Central memory CD8-positive, alpha-beta T cell (primary cell): Measurements from ENCODE around the gene PCGF3.
"Not testable (repeated sequence)": the region's sequence is repeated elsewhere in the genome, so short reads cannot be mapped to it uniquely, and the experiment has no call there.

Experiments used
- ATAC-seq: fragments of 150-1000 bp; cut with Tn5 transposase; replicated peaks from 2 replicates; pipeline ENCODE4 v1.10.0; 2022; ENCODE audit warnings: mild to moderate bottlenecking, moderate FRiP score, moderate number of reproducible peaks; ENCODE audit not compliant: poor library complexity, severe bottlenecking; ENCODE audit errors: extremely low read depth
- DNase-seq, 2 donors: peaks; one replicate each; pipeline ENCODE4 v3.0.0; 2021; ENCODE audit warnings: low spot score in 2 of 2
- H3K27ac Mint-ChIP-seq: one replicate; pipeline ENCODE4 v1.8.0; 2022; ENCODE audit warnings: low read depth, mild to moderate bottlenecking, moderate library complexity, mixed read lengths
- H3K27me3 Mint-ChIP-seq: one replicate; pipeline ENCODE4 v1.8.0; 2022; ENCODE audit warnings: mixed read lengths
- H3K36me3 Mint-ChIP-seq: one replicate; pipeline ENCODE4 v1.8.0; 2022; ENCODE audit warnings: mild to moderate bottlenecking, moderate library complexity, mixed read lengths; ENCODE audit not compliant: insufficient read depth
- H3K4me1 Mint-ChIP-seq: one replicate; pipeline ENCODE4 v1.8.0; 2022; ENCODE audit warnings: mixed read lengths
- H3K4me3 Mint-ChIP-seq: one replicate; pipeline ENCODE4 v1.8.0; 2022; ENCODE audit warnings: mild to moderate bottlenecking, moderate library complexity, mixed read lengths
- H3K9me3 Mint-ChIP-seq: one replicate; pipeline ENCODE4 v1.8.0; 2022; ENCODE audit warnings: mixed read lengths

The PCGF3 gene

GRCh38 chr4:663438-664428 lies 41.9 kb upstream of the PCGF3 start:
- Mint-ChIP-seq H3K4me1 (peaks cover 5% of the 10 kb centered on the region), H3K27ac (peak overlapping the region; percentile 57), H3K27me3 (no peaks in the 10 kb centered on the region), H3K4me3 (peak overlapping the region; percentile 80), H3K9me3 (no peaks in the 10 kb centered on the region), H3K36me3 (peaks cover 2% of the 10 kb centered on the region)
- DNase-seq: peak; percentile 53 to 58
- ATAC-seq: peak; percentile 88

DNA sequence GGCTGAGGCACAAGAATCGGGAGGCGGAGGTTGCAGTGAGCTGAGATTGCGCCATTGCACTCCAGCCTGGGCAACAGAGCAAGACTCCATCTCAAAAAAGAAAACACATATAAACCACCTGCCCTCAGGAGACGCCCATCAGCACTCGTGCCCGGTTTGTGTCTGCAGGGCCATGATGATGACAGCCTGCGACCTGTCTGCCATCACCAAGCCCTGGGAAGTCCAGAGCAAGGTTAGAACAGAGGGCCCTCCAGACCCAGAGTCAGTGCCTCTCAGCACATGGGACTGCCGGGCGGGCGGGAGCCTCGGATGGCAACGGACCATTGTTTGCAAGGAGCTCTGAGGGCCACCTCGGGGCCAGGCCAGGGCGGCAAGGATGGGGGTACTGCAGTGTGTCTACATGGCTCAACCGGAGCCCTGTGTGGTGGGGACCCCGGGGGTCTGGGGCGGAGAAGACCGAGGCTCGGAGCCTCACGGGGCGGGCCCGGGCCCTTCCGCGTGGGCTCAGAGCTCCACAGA lies 40.9 kb upstream of the PCGF3 start:
- no peak overlapping the region for H3K27ac Mint-ChIP-seq
- no peak for ATAC-seq
- H3K9me3 Mint-ChIP-seq: no peaks in the 10 kb centered on the region
- H3K4me3 Mint-ChIP-seq: peak overlapping the region; percentile 80
- H3K4me1 Mint-ChIP-seq: peaks cover 5% of the 10 kb centered on the region
- no peak for DNase-seq
- H3K27me3 Mint-ChIP-seq: no peaks in the 10 kb centered on the region
- H3K36me3 Mint-ChIP-seq: peaks cover 2% of the 10 kb centered on the region

- Mint-ChIP-seq H3K9me3 (no peaks in the 10 kb centered on the region), H3K4me1 (peaks cover 5% of the 10 kb centered on the region), H3K36me3 (peaks cover 2% of the 10 kb centered on the region), H3K27ac (peak overlapping the region; percentile 49), H3K4me3 (peak overlapping the region; percentile 80), H3K27me3 (no peaks in the 10 kb centered on the region)
- DNase-seq: no peak
- no peak for ATAC-seq
Observed at GRCh38 chr4:665381-665750, 40.3 kb upstream of the PCGF3 start.

- Mint-ChIP-seq H3K27me3 (no peaks in the 10 kb centered on the region), H3K9me3 (no peaks in the 10 kb centered on the region)
Observed at GRCh38 chr4:665751-666435, 39.7 kb upstream of the PCGF3 start.

DNA sequence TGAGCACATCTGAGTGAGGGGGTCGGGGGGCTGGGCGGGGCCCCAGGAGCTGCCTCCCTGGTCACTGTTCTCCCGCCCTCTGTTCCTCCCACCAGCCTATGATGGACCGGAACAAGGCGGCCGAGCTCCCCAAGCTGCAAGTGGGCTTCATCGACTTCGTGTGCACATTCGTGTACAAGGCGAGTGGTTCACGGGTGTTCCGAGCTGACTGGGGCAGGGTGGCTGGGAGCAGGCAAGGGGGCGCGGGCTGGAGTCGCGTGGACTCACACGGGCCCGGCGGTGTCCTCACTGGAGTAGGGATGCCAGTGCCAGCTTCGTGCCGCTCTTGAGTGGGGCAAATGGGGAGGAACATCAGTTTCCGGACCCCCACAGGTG lies 39.2 kb upstream of the PCGF3 start:
- Mint-ChIP-seq H3K27ac (no peak overlapping the region), H3K4me3 (no peak overlapping the region), H3K36me3 (peaks cover 4% of the 10 kb centered on the region), H3K27me3 (no peaks in the 10 kb centered on the region), H3K9me3 (no peaks in the 10 kb centered on the region), H3K4me1 (peaks cover 5% of the 10 kb centered on the region)
- DNase-seq (no peak), ATAC-seq (no peak)

More at GRCh38 chr4:665751-666435, 39.7 kb upstream of the PCGF3 start:
- ATAC-seq (no peak), DNase-seq (no peak)
- H3K36me3 Mint-ChIP-seq: peaks cover 4% of the 10 kb centered on the region
- peaks cover 5% of the 10 kb centered on the region for H3K4me1 Mint-ChIP-seq
- no peak overlapping the region for H3K4me3 Mint-ChIP-seq
- H3K27ac Mint-ChIP-seq: peak overlapping the region; percentile 49

DNA sequence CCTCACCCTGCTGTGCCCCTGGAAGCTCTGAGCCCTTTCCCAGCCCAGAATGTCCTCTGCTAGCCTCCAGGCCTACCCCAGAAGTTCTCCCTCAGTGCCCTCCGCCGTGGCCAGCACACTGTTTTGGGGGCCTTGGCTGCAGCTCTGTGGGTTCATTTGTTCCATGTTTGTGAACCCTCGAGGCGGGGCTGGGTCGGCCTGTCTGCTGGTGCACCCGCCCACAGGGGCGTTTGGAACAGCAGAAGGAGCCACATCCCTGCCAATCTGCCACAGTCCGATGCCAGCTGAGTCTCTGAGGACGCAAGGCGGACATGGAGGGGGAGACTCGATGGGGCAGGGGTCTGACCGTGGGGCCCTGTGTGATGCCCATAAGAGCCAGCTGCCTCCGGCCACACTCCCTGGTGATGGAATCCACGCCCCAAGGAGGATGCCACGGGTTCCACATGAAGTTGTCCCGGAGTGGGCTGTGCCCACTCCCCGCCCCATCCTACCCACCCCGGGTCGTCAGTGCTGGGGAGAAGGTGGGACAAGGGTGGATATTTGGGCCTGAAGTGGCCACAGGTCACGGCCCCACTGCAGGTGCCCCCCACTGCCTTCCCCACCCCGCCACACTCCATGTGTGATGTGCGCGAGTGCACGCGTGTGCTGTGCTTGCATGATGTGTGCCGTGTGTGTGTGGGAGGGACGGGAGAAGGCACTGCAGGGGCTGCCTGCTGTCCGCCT lies 38.6 kb upstream of the PCGF3 start:
- H3K27ac Mint-ChIP-seq: no peak overlapping the region
- peaks cover 5% of the 10 kb centered on the region for H3K36me3 Mint-ChIP-seq
- H3K27me3 Mint-ChIP-seq: no peaks in the 10 kb centered on the region
- ATAC-seq (no peak), DNase-seq (no peak)
- peaks cover 5% of the 10 kb centered on the region for H3K4me1 Mint-ChIP-seq
- H3K9me3 Mint-ChIP-seq: no peaks in the 10 kb centered on the region
- H3K4me3 Mint-ChIP-seq: no peak overlapping the region

GRCh38 chr4:667545-667925 lies 38.1 kb upstream of the PCGF3 start:
- no peak for DNase-seq
- Mint-ChIP-seq H3K36me3 (peaks cover 10% of the 10 kb centered on the region), H3K4me1 (peaks cover 5% of the 10 kb centered on the region), H3K4me3 (no peak overlapping the region), H3K27me3 (no peaks in the 10 kb centered on the region), H3K27ac (no peak overlapping the region), H3K9me3 (no peaks in the 10 kb centered on the region)
- ATAC-seq: no peak

GRCh38 chr4:668219-668618 lies 37.4 kb upstream of the PCGF3 start:
- DNase-seq, H3K4me3 Mint-ChIP-seq, H3K27me3 Mint-ChIP-seq, H3K9me3 Mint-ChIP-seq, H3K27ac Mint-ChIP-seq, ATAC-seq, H3K4me1 Mint-ChIP-seq: not testable (repeated sequence)
- H3K36me3 Mint-ChIP-seq: peaks cover 13% of the 10 kb centered on the region

- not testable (repeated sequence) for H3K27me3 Mint-ChIP-seq, H3K27ac Mint-ChIP-seq
Observed at GRCh38 chr4:669806-670559, 35.6 kb upstream of the PCGF3 start.

GRCh38 chr4:671769-672168 lies 33.9 kb upstream of the PCGF3 start:
- DNase-seq (no peak), ATAC-seq (no peak)
- Mint-ChIP-seq H3K4me1 (peaks cover 7% of the 10 kb centered on the region), H3K9me3 (no peaks in the 10 kb centered on the region), H3K36me3 (peaks cover 25% of the 10 kb centered on the region), H3K27ac (no peak overlapping the region), H3K4me3 (peak overlapping the region; percentile 38), H3K27me3 (no peaks in the 10 kb centered on the region)

More at GRCh38 chr4:669806-670559, 35.6 kb upstream of the PCGF3 start:
- H3K9me3 Mint-ChIP-seq, DNase-seq, H3K4me3 Mint-ChIP-seq, ATAC-seq: not testable (repeated sequence)
- H3K4me1 Mint-ChIP-seq: peaks cover 12% of the 10 kb centered on the region
- H3K36me3 Mint-ChIP-seq: peaks cover 20% of the 10 kb centered on the region

- DNase-seq (no peak), ATAC-seq (no peak)
- Mint-ChIP-seq H3K36me3 (peaks cover 25% of the 10 kb centered on the region), H3K9me3 (no peaks in the 10 kb centered on the region), H3K4me1 (peaks cover 7% of the 10 kb centered on the region), H3K27ac (peak overlapping the region; percentile 91), H3K27me3 (no peaks in the 10 kb centered on the region), H3K4me3 (peak overlapping the region; percentile 85)
Observed at GRCh38 chr4:673349-674091, 32.1 kb upstream of the PCGF3 start.
